MM.1S (cell line): ENCODE results near the gene PYCARD.

ENCODE experiments used
- DNase-seq: peaks from one replicate; pipeline ENCODE4 v3.0.0-alpha.2; 2015
- H2AFZ ChIP-seq: fragments of 300-600 bp; sonication (generic); 2 replicates; pipeline ENCODE4 v1.6.0; 2016; ENCODE audit warnings: antibody characterized with exemption, low read length
- H3F3A ChIP-seq: fragments of 300-600 bp; sonication (generic); 2 replicates; pipeline ENCODE4 v1.6.1; 2016; ENCODE audit warnings: mild to moderate bottlenecking, antibody characterized with exemption, low read length, moderate library complexity, mixed read lengths; ENCODE audit not compliant: insufficient read depth
- H3K27ac ChIP-seq: fragments of 300-600 bp; sonication (generic); 2 replicates; pipeline ENCODE4 v1.5.1; 2016; ENCODE audit warnings: mild to moderate bottlenecking, low read length
- H3K27me3 ChIP-seq: fragments of 300-600 bp; sonication (generic); replicated peaks from 2 replicates; pipeline ENCODE4 v1.6.0; 2016; ENCODE audit warnings: low read length; ENCODE audit not compliant: insufficient read depth
- H3K36me3 ChIP-seq: fragments of 300-600 bp; sonication (generic); replicated peaks from 2 replicates; pipeline ENCODE4 v1.6.1; 2016; ENCODE audit warnings: mild to moderate bottlenecking, low read length, mixed read lengths; ENCODE audit not compliant: insufficient read depth
- H3K4me1 ChIP-seq: fragments of 300-600 bp; sonication (generic); 2 replicates; pipeline ENCODE4 v1.6.1; 2016; ENCODE audit warnings: low read length, mixed read lengths
- H3K4me2 ChIP-seq: fragments of 300-600 bp; sonication (generic); 2 replicates; pipeline ENCODE4 v1.6.0; 2016; ENCODE audit warnings: low read depth, low read length
- H3K4me3 ChIP-seq: fragments of 300-600 bp; sonication (generic); 2 replicates; pipeline ENCODE4 v1.5.1; 2016; ENCODE audit warnings: low read length, mixed read lengths
- H3K79me2 ChIP-seq: fragments of 300-600 bp; sonication (generic); 2 replicates; pipeline ENCODE4 v1.6.1; 2016; ENCODE audit warnings: mixed run types, low read length, mixed read lengths
- H3K9ac ChIP-seq: fragments of 300-600 bp; sonication (generic); 2 replicates; pipeline ENCODE4 v1.6.1; 2016; ENCODE audit warnings: low read length, mixed read lengths
- H3K9me2 ChIP-seq: fragments of 300-600 bp; sonication (generic); replicated peaks from 2 replicates; pipeline ENCODE4 v1.6.1; 2016; ENCODE audit warnings: mild to moderate bottlenecking, low read length, mixed read lengths; ENCODE audit not compliant: insufficient read depth
- H3K9me3 ChIP-seq: fragments of 300-600 bp; sonication (generic); replicated peaks from 2 replicates; pipeline ENCODE4 v1.6.1; 2016; ENCODE audit warnings: mild to moderate bottlenecking, low read length, mixed read lengths; ENCODE audit not compliant: insufficient read depth
- H4K20me1 ChIP-seq: fragments of 300-600 bp; sonication (generic); 2 replicates; pipeline ENCODE4 v1.6.1; 2016; ENCODE audit warnings: mild to moderate bottlenecking, low read length, moderate library complexity, mixed read lengths; ENCODE audit not compliant: insufficient read depth
- EZH2 ChIP-seq: fragments of 300-600 bp; sonication (generic); optimal IDR thresholded peaks from 2 replicates; pipeline ENCODE3; 2017; ENCODE audit warnings: low read depth, mild to moderate bottlenecking, antibody characterized with exemption, low read length, mixed read lengths
- EZH2phosphoT487 ChIP-seq: fragments of 300-600 bp; sonication (generic); IDR thresholded peaks from 2 replicates; pipeline ENCODE4 v1.6.1; 2018; ENCODE audit warnings: antibody characterized with exemption, low read length
- TF ChIP-seq, protein P1 (sequence below): fragments of 300-600 bp; sonication (generic); IDR thresholded peaks from 2 replicates; pipeline ENCODE4 v1.5.1; 2016; ENCODE audit warnings: antibody characterized with exemption, low read length, mixed read lengths

PYCARD gene

DNA sequence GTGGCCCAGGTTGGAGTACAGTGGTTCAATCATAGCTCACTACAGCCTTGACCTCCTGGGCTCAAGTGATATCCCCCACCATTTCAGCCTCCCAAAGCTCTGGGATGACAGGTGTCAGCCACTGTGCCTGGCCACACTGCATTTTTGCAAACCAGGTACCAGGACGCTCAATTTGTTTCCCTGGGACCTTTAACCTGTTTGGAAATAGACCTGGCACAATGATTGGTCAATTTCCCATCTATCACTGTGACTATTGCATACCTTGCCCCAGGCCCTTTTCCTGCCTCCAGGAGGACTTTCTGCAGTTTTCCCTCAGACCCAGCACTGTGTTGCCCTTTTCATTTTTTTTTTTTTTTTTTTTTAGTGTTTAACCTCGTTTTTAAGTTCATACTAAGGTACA is 33.7 kb downstream of the PYCARD start:
- Histone ChIP-seq H3K4me2 (no peak overlapping the region), H3K4me3 (no peak overlapping the region), H3K79me2 (no peaks in the 10 kb centered on the region), H3K36me3 (no peaks in the 10 kb centered on the region), H2AFZ (no peak overlapping the region), H4K20me1 (no peaks in the 10 kb centered on the region), H3F3A (no peaks in the 10 kb centered on the region), H3K27me3 (peaks cover 41% of the 10 kb centered on the region), H3K9me2 (no peaks in the 10 kb centered on the region), H3K4me1 (no peaks in the 10 kb centered on the region), H3K9ac (no peak overlapping the region), H3K27ac (no peak overlapping the region), H3K9me3 (no peaks in the 10 kb centered on the region)
- DNase-seq, result no peak
- TF ChIP-seq EZH2phosphoT487 (no peak), EZH2 (no peak)
- TF ChIP-seq, protein P1, sequence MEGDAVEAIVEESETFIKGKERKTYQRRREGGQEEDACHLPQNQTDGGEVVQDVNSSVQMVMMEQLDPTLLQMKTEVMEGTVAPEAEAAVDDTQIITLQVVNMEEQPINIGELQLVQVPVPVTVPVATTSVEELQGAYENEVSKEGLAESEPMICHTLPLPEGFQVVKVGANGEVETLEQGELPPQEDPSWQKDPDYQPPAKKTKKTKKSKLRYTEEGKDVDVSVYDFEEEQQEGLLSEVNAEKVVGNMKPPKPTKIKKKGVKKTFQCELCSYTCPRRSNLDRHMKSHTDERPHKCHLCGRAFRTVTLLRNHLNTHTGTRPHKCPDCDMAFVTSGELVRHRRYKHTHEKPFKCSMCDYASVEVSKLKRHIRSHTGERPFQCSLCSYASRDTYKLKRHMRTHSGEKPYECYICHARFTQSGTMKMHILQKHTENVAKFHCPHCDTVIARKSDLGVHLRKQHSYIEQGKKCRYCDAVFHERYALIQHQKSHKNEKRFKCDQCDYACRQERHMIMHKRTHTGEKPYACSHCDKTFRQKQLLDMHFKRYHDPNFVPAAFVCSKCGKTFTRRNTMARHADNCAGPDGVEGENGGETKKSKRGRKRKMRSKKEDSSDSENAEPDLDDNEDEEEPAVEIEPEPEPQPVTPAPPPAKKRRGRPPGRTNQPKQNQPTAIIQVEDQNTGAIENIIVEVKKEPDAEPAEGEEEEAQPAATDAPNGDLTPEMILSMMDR, result no peak

DNA sequence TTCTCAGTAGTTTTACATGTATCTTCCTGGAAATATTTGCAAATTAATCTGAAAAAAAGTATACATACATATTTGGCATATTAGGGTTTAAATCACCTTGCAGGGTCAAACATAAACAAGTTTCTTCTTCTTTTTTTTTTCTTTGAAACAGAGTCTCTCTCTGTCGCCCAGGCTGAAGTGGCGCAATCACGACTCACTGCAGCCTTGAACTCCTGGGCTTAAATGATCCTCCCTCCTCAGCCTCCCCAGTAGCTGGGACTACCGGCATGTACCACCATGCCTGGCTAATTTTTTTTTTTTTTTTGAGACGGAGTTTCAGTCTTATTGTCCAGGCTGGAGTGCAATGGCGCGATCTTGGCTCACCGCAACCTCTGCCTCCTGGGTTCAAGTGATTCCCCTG is 35.2 kb downstream of the PYCARD start:
- Histone ChIP-seq H3K79me2 (no peaks in the 10 kb centered on the region), H3K4me2 (no peak overlapping the region), H3K4me3 (no peak overlapping the region), H3K27ac (no peak overlapping the region), H3K9me2 (no peaks in the 10 kb centered on the region), H3K36me3 (no peaks in the 10 kb centered on the region), H4K20me1 (no peaks in the 10 kb centered on the region), H3K27me3 (peaks cover 40% of the 10 kb centered on the region), H3K9me3 (no peaks in the 10 kb centered on the region), H3K4me1 (no peaks in the 10 kb centered on the region), H3F3A (no peaks in the 10 kb centered on the region), H2AFZ (no peak overlapping the region), H3K9ac (no peak overlapping the region)
- no peak for TF ChIP-seq EZH2
- DNase-seq, result no peak

DNA sequence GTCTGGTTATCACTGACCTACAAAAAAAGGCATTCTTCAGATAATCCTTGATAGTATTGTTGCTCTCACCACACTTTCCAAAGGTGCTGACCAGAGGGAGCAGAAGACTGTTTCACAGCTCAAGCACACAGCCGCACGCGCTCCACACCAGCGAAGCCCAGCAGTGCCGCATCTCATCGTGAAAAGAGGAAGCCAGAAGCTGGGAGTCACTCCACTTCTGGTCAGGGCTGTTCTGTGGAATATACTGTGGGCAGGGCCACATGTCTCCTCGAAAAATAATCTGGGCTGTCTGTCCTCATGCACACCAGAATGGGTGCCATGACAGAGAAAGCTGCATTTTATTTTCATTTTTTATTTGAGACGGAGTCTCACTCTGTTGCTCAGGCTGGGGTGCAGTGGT is 45.4 kb downstream of the PYCARD start:
- no peak overlapping the region for H3K9ac ChIP-seq
- H2AFZ ChIP-seq, result no peak overlapping the region
- H3F3A ChIP-seq, result no peaks in the 10 kb centered on the region
- no peaks in the 10 kb centered on the region for H3K36me3 ChIP-seq
- no peak for DNase-seq
- H3K79me2 ChIP-seq, result no peaks in the 10 kb centered on the region
- no peak overlapping the region for H3K4me2 ChIP-seq
- H3K27ac ChIP-seq, result no peak overlapping the region
- no peaks in the 10 kb centered on the region for H4K20me1 ChIP-seq
- H3K4me3 ChIP-seq, result no peak overlapping the region
- no peaks in the 10 kb centered on the region for H3K9me3 ChIP-seq
- H3K4me1 ChIP-seq, result no peaks in the 10 kb centered on the region
- H3K9me2 ChIP-seq, result no peaks in the 10 kb centered on the region
- peaks cover 49% of the 10 kb centered on the region for H3K27me3 ChIP-seq
- TF ChIP-seq EZH2phosphoT487 (no peak), EZH2 (no peak)
- TF ChIP-seq, protein P1, result no peak
